ENCODE data around the gene CDK2. TPM values are rescaled to one million over a fixed set of nuclear protein-coding genes. Genes with fewer than 3 reads are reported as not detected.

The CDK2 gene
- polyA plus RNA-seq, 1 of the 3 experiments (the other 2 are of a cell fraction) = 43.3 TPM

DNA sequence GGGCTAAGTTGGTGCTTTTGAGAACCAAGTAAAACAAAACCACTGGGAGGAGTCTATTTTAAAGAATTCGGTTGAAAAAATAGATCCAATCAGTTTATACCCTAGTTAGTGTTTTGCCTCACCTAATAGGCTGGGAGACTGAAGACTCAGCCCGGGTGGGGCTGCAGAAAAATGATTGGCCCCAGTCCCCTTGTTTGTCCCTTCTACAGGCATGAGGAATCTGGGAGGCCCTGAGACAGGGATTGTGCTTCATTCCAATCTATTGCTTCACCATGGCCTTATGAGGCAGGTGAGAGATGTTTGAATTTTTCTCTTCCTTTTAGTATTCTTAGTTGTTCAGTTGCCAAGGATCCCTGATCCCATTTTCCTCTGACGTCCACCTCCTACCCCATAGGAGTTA is 5.4 kb downstream of the CDK2 start:
- no peaks in the 10 kb centered on the region for H4K20me1 ChIP-seq (ENCODE audit: insufficient read depth)
- H3F3A ChIP-seq (replicated peaks; ENCODE audit: insufficient read depth) = peaks cover 18% of the 10 kb centered on the region
- TF ChIP-seq MXI1 (IDR thresholded peaks at IDR 0.05; ENCODE audit: low read depth, low read length) = no peak
- CTCF ChIA-PET = no interaction called here
- H2AFZ ChIP-seq (ENCODE audit: low read depth) = peak overlapping the region; percentile 36; the same call in 1 of the 2 replicates
- H3K4me3 ChIP-seq (ENCODE audit: low read depth in 2 of 2, low read length in 1 of 2) = no peak overlapping the region
- peaks cover 54% of the 10 kb centered on the region for H3K79me2 ChIP-seq (ENCODE audit: insufficient read depth)
- H3K9ac ChIP-seq = peak overlapping the region; percentile 28; the same call in 1 of the 2 replicates
- no peaks in the 10 kb centered on the region for H3K27me3 ChIP-seq (ENCODE audit: insufficient read depth)
- H3K9me3 ChIP-seq = no peaks in the 10 kb centered on the region
- POLR2A ChIA-PET = no interaction called here
- peak overlapping the region in 1 of 2 experiments; percentile 94; a peak in 2 of 4 replicates for H3K27ac ChIP-seq (ENCODE audit: low read depth in 2 of 2, low read length in 1 of 2)
- peaks cover 17% of the 10 kb centered on the region in 2 experiments; a peak in 3 of 4 replicates for H3K4me1 ChIP-seq (ENCODE audit: control insufficient read depth in 1 of 2, insufficient read depth in 2 of 2, low read depth in 1 of 2, low read length in 1 of 2)
- H3K9me2 ChIP-seq = no peaks in the 10 kb centered on the region
- H3K4me2 ChIP-seq = no peak overlapping the region; the same call in 1 of the 2 replicates
- DNase-seq = no peak
- 73% methylated on average over 3 of the region's 3 CpGs for WGBS (ENCODE audit: low lambda C conversion rate)
- H3K36me3 ChIP-seq (replicated peaks in 1 of 2; ENCODE audit: control insufficient read depth in 1 of 2, insufficient read depth in 2 of 2, low read length in 1 of 2) = peaks cover 10 to 18% of the 10 kb centered on the region in 2 experiments

DNA sequence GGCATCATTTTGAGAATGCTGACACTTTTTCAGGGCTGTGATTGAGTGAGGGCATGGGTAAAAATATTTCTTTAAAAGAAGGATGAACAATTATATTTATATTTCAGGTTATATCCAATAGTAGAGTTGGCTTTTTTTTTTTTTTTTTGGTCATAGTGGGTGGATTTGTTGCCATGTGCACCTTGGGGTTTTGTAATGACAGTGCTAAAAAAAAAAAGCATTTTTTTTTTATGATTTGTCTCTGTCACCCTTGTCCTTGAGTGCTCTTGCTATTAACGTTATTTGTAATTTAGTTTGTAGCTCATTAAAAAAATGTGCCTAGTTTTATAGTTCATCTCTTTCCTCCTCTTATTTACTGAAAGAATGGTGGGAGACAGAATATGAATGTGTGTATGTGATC is 5.8 kb downstream of the CDK2 start:
- CTCF ChIA-PET = interaction anchor here (2.7 kb wide), 1 partner anchor 32 kb away, joined by 15 read pairs; no protein-coding TSS in a partner anchor

More for the DNA sequence above, 5.8 kb downstream of the CDK2 start:
- Histone ChIP-seq H4K20me1 (ENCODE audit: insufficient read depth) (no peaks in the 10 kb centered on the region), H3K4me2 (peak overlapping the region; percentile 81), H3F3A (replicated peaks; ENCODE audit: insufficient read depth) (peaks cover 18% of the 10 kb centered on the region), H3K9ac (peak overlapping the region; percentile 73), H3K4me3 (ENCODE audit: low read depth in 2 of 2, low read length in 1 of 2) (peak overlapping the region; percentile 55 to 67), H3K36me3 (replicated peaks in 1 of 2; ENCODE audit: control insufficient read depth in 1 of 2, insufficient read depth in 2 of 2, low read length in 1 of 2) (peaks cover 10 to 22% of the 10 kb centered on the region in 2 experiments), H3K9me3 (no peaks in the 10 kb centered on the region), H2AFZ (ENCODE audit: low read depth) (peak overlapping the region; percentile 36; the same call in 1 of the 2 replicates), H3K27ac (ENCODE audit: low read depth in 2 of 2, low read length in 1 of 2) (peak overlapping the region in 1 of 2 experiments; percentile 94; a peak in 2 of 4 replicates), H3K27me3 (ENCODE audit: insufficient read depth) (no peaks in the 10 kb centered on the region), H3K9me2 (no peaks in the 10 kb centered on the region), H3K4me1 (ENCODE audit: control insufficient read depth in 1 of 2, insufficient read depth in 2 of 2, low read depth in 1 of 2, low read length in 1 of 2) (peaks cover 13 to 15% of the 10 kb centered on the region in 2 experiments; a peak in 3 of 4 replicates), H3K79me2 (ENCODE audit: insufficient read depth) (peaks cover 54% of the 10 kb centered on the region)
- no peak for DNase-seq
- TF ChIP-seq TCF12 (IDR thresholded peaks at IDR 0.05) = no peak
- TF ChIP-seq, protein P1, sequence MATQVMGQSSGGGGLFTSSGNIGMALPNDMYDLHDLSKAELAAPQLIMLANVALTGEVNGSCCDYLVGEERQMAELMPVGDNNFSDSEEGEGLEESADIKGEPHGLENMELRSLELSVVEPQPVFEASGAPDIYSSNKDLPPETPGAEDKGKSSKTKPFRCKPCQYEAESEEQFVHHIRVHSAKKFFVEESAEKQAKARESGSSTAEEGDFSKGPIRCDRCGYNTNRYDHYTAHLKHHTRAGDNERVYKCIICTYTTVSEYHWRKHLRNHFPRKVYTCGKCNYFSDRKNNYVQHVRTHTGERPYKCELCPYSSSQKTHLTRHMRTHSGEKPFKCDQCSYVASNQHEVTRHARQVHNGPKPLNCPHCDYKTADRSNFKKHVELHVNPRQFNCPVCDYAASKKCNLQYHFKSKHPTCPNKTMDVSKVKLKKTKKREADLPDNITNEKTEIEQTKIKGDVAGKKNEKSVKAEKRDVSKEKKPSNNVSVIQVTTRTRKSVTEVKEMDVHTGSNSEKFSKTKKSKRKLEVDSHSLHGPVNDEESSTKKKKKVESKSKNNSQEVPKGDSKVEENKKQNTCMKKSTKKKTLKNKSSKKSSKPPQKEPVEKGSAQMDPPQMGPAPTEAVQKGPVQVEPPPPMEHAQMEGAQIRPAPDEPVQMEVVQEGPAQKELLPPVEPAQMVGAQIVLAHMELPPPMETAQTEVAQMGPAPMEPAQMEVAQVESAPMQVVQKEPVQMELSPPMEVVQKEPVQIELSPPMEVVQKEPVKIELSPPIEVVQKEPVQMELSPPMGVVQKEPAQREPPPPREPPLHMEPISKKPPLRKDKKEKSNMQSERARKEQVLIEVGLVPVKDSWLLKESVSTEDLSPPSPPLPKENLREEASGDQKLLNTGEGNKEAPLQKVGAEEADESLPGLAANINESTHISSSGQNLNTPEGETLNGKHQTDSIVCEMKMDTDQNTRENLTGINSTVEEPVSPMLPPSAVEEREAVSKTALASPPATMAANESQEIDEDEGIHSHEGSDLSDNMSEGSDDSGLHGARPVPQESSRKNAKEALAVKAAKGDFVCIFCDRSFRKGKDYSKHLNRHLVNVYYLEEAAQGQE (IDR thresholded peaks at IDR 0.05; ENCODE audit: low read depth, low read length) = no peak
- TF ChIP-seq NRF1 (IDR thresholded peaks at IDR 0.05; ENCODE audit: low read depth, low read length) = no peak
- TF ChIP-seq EP300 (IDR thresholded peaks at IDR 0.05; ENCODE audit: borderline replicate concordance in 1 of 2, low read depth in 1 of 2, low read length in 1 of 2) = no peak
- TF ChIP-seq, protein P2, sequence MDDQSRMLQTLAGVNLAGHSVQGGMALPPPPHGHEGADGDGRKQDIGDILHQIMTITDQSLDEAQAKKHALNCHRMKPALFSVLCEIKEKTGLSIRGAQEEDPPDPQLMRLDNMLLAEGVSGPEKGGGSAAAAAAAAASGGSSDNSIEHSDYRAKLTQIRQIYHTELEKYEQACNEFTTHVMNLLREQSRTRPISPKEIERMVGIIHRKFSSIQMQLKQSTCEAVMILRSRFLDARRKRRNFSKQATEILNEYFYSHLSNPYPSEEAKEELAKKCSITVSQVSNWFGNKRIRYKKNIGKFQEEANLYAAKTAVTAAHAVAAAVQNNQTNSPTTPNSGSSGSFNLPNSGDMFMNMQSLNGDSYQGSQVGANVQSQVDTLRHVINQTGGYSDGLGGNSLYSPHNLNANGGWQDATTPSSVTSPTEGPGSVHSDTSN (IDR thresholded peaks at IDR 0.05) = no peak
- TF ChIP-seq GABPA (IDR thresholded peaks at IDR 0.05; ENCODE audit: low read depth) = no peak
- TF ChIP-seq CHD2 (IDR thresholded peaks at IDR 0.05; ENCODE audit: low read length, partially characterized antibody) = no peak
- no peak for TF ChIP-seq RAD21 (IDR thresholded peaks at IDR 0.05; ENCODE audit: low read length)
- TF ChIP-seq, protein P3, sequence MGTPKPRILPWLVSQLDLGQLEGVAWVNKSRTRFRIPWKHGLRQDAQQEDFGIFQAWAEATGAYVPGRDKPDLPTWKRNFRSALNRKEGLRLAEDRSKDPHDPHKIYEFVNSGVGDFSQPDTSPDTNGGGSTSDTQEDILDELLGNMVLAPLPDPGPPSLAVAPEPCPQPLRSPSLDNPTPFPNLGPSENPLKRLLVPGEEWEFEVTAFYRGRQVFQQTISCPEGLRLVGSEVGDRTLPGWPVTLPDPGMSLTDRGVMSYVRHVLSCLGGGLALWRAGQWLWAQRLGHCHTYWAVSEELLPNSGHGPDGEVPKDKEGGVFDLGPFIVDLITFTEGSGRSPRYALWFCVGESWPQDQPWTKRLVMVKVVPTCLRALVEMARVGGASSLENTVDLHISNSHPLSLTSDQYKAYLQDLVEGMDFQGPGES (IDR thresholded peaks at IDR 0.05; ENCODE audit: low read depth, low read length) = no peak
- TF ChIP-seq, protein P4, sequence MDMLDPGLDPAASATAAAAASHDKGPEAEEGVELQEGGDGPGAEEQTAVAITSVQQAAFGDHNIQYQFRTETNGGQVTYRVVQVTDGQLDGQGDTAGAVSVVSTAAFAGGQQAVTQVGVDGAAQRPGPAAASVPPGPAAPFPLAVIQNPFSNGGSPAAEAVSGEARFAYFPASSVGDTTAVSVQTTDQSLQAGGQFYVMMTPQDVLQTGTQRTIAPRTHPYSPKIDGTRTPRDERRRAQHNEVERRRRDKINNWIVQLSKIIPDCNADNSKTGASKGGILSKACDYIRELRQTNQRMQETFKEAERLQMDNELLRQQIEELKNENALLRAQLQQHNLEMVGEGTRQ (IDR thresholded peaks at IDR 0.05; ENCODE audit: borderline replicate concordance, low read depth, low read length) = no peak
- no peak for TF ChIP-seq RXRA (IDR thresholded peaks at IDR 0.05; ENCODE audit: borderline replicate concordance, low read depth)
- 91% methylated on average over 1 of the region's 1 CpG for WGBS (ENCODE audit: low lambda C conversion rate)
- POLR2A ChIA-PET = no interaction called here
